Nephron progenitor cell (in vitro differentiated cells): ENCODE data around the gene WSB1.

Experiments
- DNase-seq: peaks from one replicate; pipeline ENCODE4 v3.0.0; 2021
- H3K27ac Mint-ChIP-seq: 2 replicates; pipeline ENCODE4 v1.8.0; 2021; ENCODE audit warnings: mild to moderate bottlenecking, moderate library complexity, mixed read lengths
- H3K27me3 Mint-ChIP-seq: 2 replicates; pipeline ENCODE4 v1.8.0; 2021; ENCODE audit warnings: mild to moderate bottlenecking, low read depth, mixed read lengths; ENCODE audit not compliant: poor library complexity
- H3K36me3 Mint-ChIP-seq: 2 replicates; pipeline ENCODE4 v1.8.0; 2021; ENCODE audit warnings: low read depth, mixed read lengths
- H3K4me1 Mint-ChIP-seq: 2 replicates; pipeline ENCODE4 v1.8.0; 2021; ENCODE audit warnings: mixed read lengths
- H3K4me3 Mint-ChIP-seq: 2 replicates; pipeline ENCODE4 v1.8.0; 2021; ENCODE audit warnings: mild to moderate bottlenecking, moderate library complexity, mixed read lengths
- H3K9me3 Mint-ChIP-seq: 2 replicates; pipeline ENCODE4 v1.8.0; 2021; ENCODE audit warnings: mild to moderate bottlenecking, moderate library complexity, mixed read lengths
- CTCF ChIP-seq: fragments of 200-600 bp; sonication (generic); IDR thresholded peaks from 2 replicates; pipeline ENCODE4 v1.5.0; 2021; ENCODE audit warnings: antibody characterized with exemption

WSB1 gene

GRCh38 chr17:27288183-27288582, 5.7 kb upstream of the WSB1 start:
- no peaks in the 10 kb centered on the region for H3K36me3 Mint-ChIP-seq
- peaks cover 5% of the 10 kb centered on the region for H3K27me3 Mint-ChIP-seq
- H3K4me3 Mint-ChIP-seq, result no peak overlapping the region
- peaks cover 2% of the 10 kb centered on the region for H3K4me1 Mint-ChIP-seq
- no peak overlapping the region for H3K27ac Mint-ChIP-seq
- TF ChIP-seq CTCF, result no peak
- H3K9me3 Mint-ChIP-seq, result no peaks in the 10 kb centered on the region
- DNase-seq, result no peak

- Mint-ChIP-seq H3K4me1 (peaks cover 9% of the 10 kb centered on the region), H3K27ac (peak overlapping the region; percentile 26), H3K27me3 (peaks cover 9% of the 10 kb centered on the region), H3K36me3 (no peaks in the 10 kb centered on the region), H3K4me3 (no peak overlapping the region), H3K9me3 (no peaks in the 10 kb centered on the region)
- TF ChIP-seq CTCF, result no peak
- DNase-seq, result no peak
Measured at GRCh38 chr17:27289856-27290255, 4.1 kb upstream of the WSB1 start.

GRCh38 chr17:27290916-27291598, 2.9 kb upstream of the WSB1 start:
- DNase-seq, result no peak
- peaks cover 2% of the 10 kb centered on the region for H3K36me3 Mint-ChIP-seq
- peaks cover 21% of the 10 kb centered on the region for H3K4me1 Mint-ChIP-seq
- H3K9me3 Mint-ChIP-seq, result no peaks in the 10 kb centered on the region
- peaks cover 9% of the 10 kb centered on the region for H3K27me3 Mint-ChIP-seq
- H3K27ac Mint-ChIP-seq, result peak overlapping the region; percentile 51
- H3K4me3 Mint-ChIP-seq, result no peak overlapping the region
- no peak for TF ChIP-seq CTCF

GRCh38 chr17:27293359-27293897, 486 bp upstream of the WSB1 start:
- peak overlapping the region; percentile 96 for H3K4me3 Mint-ChIP-seq
- peaks cover 17% of the 10 kb centered on the region for H3K36me3 Mint-ChIP-seq
- H3K9me3 Mint-ChIP-seq, result no peaks in the 10 kb centered on the region
- peaks cover 9% of the 10 kb centered on the region for H3K27me3 Mint-ChIP-seq
- peak overlapping the region; percentile 75 for H3K27ac Mint-ChIP-seq
- TF ChIP-seq CTCF, result no peak
- H3K4me1 Mint-ChIP-seq, result peaks cover 37% of the 10 kb centered on the region
- DNase-seq, result peak; percentile 10

- H3K4me1 Mint-ChIP-seq, result peaks cover 47% of the 10 kb centered on the region
- H3K36me3 Mint-ChIP-seq, result peaks cover 22% of the 10 kb centered on the region
- H3K9me3 Mint-ChIP-seq, result no peaks in the 10 kb centered on the region
- H3K27ac Mint-ChIP-seq, result peak overlapping the region; percentile 100
- peak overlapping the region; percentile 96 for H3K4me3 Mint-ChIP-seq
- DNase-seq, result peak; percentile 11
- H3K27me3 Mint-ChIP-seq, result peaks cover 9% of the 10 kb centered on the region
- TF ChIP-seq CTCF, result no peak
Measured at GRCh38 chr17:27294689-27295630, 1.0 kb downstream of the WSB1 start.
